Measurements from ENCODE around the gene CMTM1. TPM values are rescaled to one million over a fixed set of nuclear protein-coding genes. Genes with fewer than 3 reads are reported as not detected.
A peak's percentile ranks its signal among the peaks of the same experiment; 100 is the strongest.

The CMTM1 gene
- total RNA-seq (2014; rRNA removed; shearing (Covaris generic); ENCODE audit: low replicate concordance): 4.1 TPM in 1 of 2 replicates, not detected in the other

- Histone ChIP-seq H3K27me3 (no peaks in the 10 kb centered on the region), H3K4me3 (no peak within 1 kb of the TSS), H3K36me3 (peaks cover 13% of the 10 kb centered on the region), H3K9me3 (no peaks in the 10 kb centered on the region)
- DNase-seq: no peak
Observed at GRCh38 chr16:66566051-66566901, at the start of gene CMTM1. Gene CMTM1 (plus strand): TSS chr16:66566439. CDS start chr16:66566514, 75 bp downstream.

GRCh38 chr16:66516509-66516807 is 49.8 kb upstream of the CMTM1 start:
- DNase-seq: no peak
- no peaks in the 10 kb centered on the region for H3K9me3 ChIP-seq
- H3K36me3 ChIP-seq: no peaks in the 10 kb centered on the region
- no peak overlapping the region for H3K4me3 ChIP-seq
- H3K27me3 ChIP-seq: no peaks in the 10 kb centered on the region

GRCh38 chr16:66516808-66517585 is 49.2 kb upstream of the CMTM1 start:
- H3K9me3 ChIP-seq: no peaks in the 10 kb centered on the region
- H3K36me3 ChIP-seq: no peaks in the 10 kb centered on the region
- no peak overlapping the region for H3K4me3 ChIP-seq
- DNase-seq: peak; percentile 94
- no peaks in the 10 kb centered on the region for H3K27me3 ChIP-seq

GRCh38 chr16:66517586-66518263 is 48.5 kb upstream of the CMTM1 start:
- H3K9me3 ChIP-seq: no peaks in the 10 kb centered on the region
- H3K27me3 ChIP-seq: no peaks in the 10 kb centered on the region
- no peak overlapping the region for H3K4me3 ChIP-seq
- H3K36me3 ChIP-seq: no peaks in the 10 kb centered on the region
- no peak for DNase-seq

GRCh38 chr16:66519482-66520373 is 46.5 kb upstream of the CMTM1 start:
- H3K27me3 ChIP-seq: no peaks in the 10 kb centered on the region
- no peak overlapping the region for H3K4me3 ChIP-seq
- no peaks in the 10 kb centered on the region for H3K36me3 ChIP-seq
- no peaks in the 10 kb centered on the region for H3K9me3 ChIP-seq
- DNase-seq: no peak

GRCh38 chr16:66520406-66521170 is 45.7 kb upstream of the CMTM1 start:
- no peaks in the 10 kb centered on the region for H3K27me3 ChIP-seq
- H3K36me3 ChIP-seq: no peaks in the 10 kb centered on the region
- H3K4me3 ChIP-seq: no peak overlapping the region
- no peak for DNase-seq
- no peaks in the 10 kb centered on the region for H3K9me3 ChIP-seq

- Histone ChIP-seq H3K9me3 (no peaks in the 10 kb centered on the region), H3K4me3 (no peak overlapping the region), H3K36me3 (no peaks in the 10 kb centered on the region), H3K27me3 (no peaks in the 10 kb centered on the region)
- no peak for DNase-seq
Observed at GRCh38 chr16:66521252-66521713, 45.0 kb upstream of the CMTM1 start.

GRCh38 chr16:66521951-66522771 is 44.1 kb upstream of the CMTM1 start:
- DNase-seq: peak; percentile 11

GRCh38 chr16:66522816-66523590 is 43.2 kb upstream of the CMTM1 start:
- Histone ChIP-seq H3K9me3 (no peaks in the 10 kb centered on the region), H3K4me3 (no peak overlapping the region), H3K36me3 (no peaks in the 10 kb centered on the region; the same call in 1 of the 2 replicates), H3K27me3 (no peaks in the 10 kb centered on the region)
- no peak for DNase-seq

More at GRCh38 chr16:66521951-66522771, 44.1 kb upstream of the CMTM1 start:
- no peaks in the 10 kb centered on the region for H3K27me3 ChIP-seq
- no peaks in the 10 kb centered on the region for H3K9me3 ChIP-seq
- no peak overlapping the region for H3K4me3 ChIP-seq
- H3K36me3 ChIP-seq: no peaks in the 10 kb centered on the region

GRCh38 chr16:66523861-66524354 is 42.3 kb upstream of the CMTM1 start:
- H3K9me3 ChIP-seq: no peaks in the 10 kb centered on the region
- H3K36me3 ChIP-seq: no peaks in the 10 kb centered on the region; the same call in 1 of the 2 replicates
- no peaks in the 10 kb centered on the region for H3K27me3 ChIP-seq
- no peak for DNase-seq
- H3K4me3 ChIP-seq: no peak overlapping the region

GRCh38 chr16:66524601-66525164 is 41.6 kb upstream of the CMTM1 start:
- H3K27me3 ChIP-seq: no peaks in the 10 kb centered on the region
- no peaks in the 10 kb centered on the region; the same call in 1 of the 2 replicates for H3K36me3 ChIP-seq
- no peaks in the 10 kb centered on the region for H3K9me3 ChIP-seq
- no peak for DNase-seq
- H3K4me3 ChIP-seq: no peak overlapping the region

- no peaks in the 10 kb centered on the region; the same call in 1 of the 2 replicates for H3K36me3 ChIP-seq
- no peak for DNase-seq
Observed at GRCh38 chr16:66525396-66526180, 40.7 kb upstream of the CMTM1 start.

GRCh38 chr16:66528294-66528693 is 37.9 kb upstream of the CMTM1 start:
- no peaks in the 10 kb centered on the region; the same call in 1 of the 2 replicates for H3K36me3 ChIP-seq
- H3K4me3 ChIP-seq: no peak overlapping the region
- H3K27me3 ChIP-seq: no peaks in the 10 kb centered on the region
- DNase-seq: no peak
- H3K9me3 ChIP-seq: no peaks in the 10 kb centered on the region

More at GRCh38 chr16:66525396-66526180, 40.7 kb upstream of the CMTM1 start:
- H3K9me3 ChIP-seq: no peaks in the 10 kb centered on the region
- H3K27me3 ChIP-seq: no peaks in the 10 kb centered on the region
- H3K4me3 ChIP-seq: no peak overlapping the region
